ENCODE results near the gene LRRK2. TPM values are rescaled to one million over a fixed set of nuclear protein-coding genes. Genes with fewer than 3 reads are reported as not detected.
"Not testable (repeated sequence)": the region's sequence is repeated elsewhere in the genome, so short reads cannot be mapped to it uniquely, and the experiment has no call there.

Gene LRRK2
- polyA plus RNA-seq, 4 donors, result 27.7 to 32.6 (median 31.3) TPM

DNA sequence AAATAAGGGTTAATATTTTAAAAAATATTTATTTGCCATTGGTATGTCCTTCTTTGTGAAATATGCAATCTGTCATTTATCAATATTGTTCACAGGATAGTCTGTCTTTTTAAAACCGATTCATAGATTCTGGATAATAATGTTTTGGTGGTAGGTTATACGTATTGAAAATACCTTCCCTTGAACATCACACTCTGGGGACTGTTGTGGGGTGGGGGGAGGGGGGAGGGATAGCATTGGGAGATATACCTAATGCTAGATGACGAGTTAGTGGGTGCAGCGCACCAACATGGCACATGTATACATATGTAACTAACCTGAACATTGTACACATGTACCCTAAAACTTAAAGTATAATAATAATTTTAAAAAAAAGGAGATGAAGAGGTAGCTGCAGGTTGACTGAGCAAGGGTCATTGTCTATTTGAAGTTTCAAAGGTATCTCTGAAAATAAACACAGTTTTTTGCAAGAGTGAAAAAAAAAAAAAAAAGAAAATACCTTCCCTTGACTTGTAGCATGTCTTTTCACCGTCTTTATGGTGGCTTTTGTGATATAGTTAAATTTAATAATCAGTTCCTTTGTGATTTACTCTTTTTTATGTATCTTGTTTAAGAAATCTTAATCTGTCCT lies 19.8 kb downstream of the LRRK2 start:
- not testable (repeated sequence) for DNase-seq (ENCODE audit: low read depth in 4 of 4, low spot score in 2 of 4)

DNA sequence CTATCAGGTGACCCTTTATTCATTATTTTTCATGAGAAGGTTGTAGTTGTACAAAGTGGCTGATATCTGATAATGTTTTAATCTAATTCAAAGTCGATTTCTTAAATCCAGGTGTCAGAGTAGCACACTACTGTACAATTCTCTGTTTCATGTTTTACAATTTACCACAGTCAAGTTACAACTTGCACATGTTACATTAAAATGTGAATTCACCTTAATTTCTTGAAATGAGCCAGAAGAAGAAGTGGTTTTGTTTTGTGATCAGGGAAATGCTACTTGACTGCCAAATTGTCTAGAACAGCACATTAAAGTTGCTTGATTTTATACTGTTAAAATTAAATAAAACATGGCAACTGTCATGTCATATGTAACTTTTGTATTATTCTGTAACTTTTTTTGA lies 23.2 kb downstream of the LRRK2 start:
- DNase-seq (ENCODE audit: low read depth in 4 of 4, low spot score in 2 of 4), result no peak

DNA sequence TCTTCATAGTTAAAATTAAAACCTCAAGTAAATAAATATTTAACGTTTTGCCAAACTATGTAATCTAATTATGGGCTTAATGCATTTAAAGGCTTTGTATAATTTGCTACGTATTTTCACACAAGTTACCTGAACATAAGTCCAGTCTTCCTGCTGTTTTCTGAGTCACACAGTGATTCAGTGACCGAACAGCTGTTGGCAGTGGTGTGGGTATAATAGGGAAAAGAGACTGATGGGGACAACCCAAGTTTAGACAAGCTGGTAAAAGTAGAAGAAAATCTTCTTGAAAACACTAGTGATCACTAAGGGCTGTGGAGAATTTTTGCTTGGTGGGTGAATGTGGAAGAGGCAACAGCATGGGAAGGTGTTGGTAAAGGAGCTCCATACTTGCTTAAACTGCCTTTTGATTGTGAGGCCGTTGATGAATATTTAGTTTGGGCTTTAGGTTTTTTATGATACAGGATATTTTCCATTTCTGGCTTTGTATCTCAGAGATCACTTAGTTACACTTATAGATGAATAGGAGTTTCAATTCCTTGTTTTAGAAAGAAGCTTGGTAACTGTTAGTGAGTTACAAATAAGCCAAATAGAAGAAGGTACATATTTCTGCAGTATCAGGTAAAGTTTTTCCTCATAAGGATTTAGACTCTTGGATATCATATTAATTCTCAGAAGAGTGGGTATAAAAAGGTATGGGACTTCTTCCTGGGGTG lies 23.9 kb downstream of the LRRK2 start:
- DNase-seq (ENCODE audit: low read depth in 4 of 4, low spot score in 2 of 4), result no peak

DNA sequence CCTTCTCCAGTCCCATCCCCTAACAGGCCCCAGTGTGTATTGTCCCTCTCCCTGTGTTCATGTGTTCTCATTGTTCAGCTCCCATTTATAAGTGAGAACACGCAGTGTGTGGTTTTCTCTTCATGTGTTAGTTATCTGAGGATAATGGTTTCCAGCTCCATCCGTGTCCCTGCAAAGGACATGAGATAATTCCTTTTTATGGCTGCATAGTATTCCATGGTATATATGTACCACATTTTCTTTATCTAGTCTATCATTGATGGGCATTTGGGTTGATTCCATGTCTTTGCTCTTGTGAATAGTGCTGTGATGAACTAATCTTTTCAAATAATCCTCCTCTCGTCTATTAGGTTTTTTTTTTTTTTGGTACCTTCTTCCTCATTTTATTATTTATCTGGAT lies 25.9 kb downstream of the LRRK2 start:
- not testable (repeated sequence) for DNase-seq (ENCODE audit: low read depth in 4 of 4, low spot score in 2 of 4)

DNA sequence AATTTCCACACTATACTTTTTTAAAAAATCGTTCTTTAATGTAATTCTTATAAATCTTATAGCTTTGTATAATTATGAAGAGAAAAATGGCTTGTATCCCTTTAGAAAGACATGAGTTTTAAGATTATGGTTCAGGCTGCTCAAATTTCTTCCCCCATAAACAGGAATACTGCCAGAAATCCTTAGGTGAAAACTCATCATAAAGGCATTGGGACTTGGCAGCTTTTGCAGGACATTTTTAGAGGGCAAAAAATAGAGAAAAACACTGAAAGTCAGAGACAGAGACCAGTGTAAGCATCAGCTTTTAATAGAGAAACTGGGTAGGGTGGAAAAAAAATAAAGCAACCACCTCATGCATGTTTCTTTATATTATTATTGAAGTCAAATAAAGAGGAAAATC lies 29.1 kb downstream of the LRRK2 start:
- no peak for DNase-seq (ENCODE audit: low read depth in 4 of 4, low spot score in 2 of 4)

DNA sequence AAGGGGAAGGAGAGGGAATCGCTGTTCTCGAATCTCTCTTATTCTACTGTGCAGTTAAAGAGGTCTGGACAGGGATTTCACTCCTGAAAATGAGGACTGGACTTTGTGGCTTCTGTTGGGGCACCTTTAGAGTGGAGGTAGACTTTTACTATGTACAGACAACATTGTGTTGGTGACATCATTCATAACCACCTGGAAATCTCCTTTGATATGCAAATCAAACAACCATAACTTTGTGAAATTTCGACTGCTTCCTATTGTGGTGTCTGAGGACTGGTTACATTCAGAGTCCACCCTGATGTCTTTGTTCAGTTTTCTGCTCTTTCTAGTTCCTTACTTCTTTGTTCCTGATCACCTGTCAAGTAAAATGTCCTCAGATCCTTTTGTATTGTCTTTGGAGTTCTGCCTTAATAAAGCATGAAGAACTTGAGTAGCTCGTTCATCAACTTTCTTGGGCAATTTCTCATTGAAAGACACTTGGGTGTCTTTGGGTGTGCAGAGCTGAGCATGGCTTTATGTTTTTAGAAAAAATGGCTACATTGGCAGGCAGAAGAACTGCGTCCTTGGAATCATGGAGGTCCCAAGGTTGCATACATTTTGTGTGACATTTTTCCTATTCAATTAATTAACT lies 29.8 kb downstream of the LRRK2 start:
- no peak for DNase-seq (ENCODE audit: low read depth in 4 of 4, low spot score in 2 of 4)

DNA sequence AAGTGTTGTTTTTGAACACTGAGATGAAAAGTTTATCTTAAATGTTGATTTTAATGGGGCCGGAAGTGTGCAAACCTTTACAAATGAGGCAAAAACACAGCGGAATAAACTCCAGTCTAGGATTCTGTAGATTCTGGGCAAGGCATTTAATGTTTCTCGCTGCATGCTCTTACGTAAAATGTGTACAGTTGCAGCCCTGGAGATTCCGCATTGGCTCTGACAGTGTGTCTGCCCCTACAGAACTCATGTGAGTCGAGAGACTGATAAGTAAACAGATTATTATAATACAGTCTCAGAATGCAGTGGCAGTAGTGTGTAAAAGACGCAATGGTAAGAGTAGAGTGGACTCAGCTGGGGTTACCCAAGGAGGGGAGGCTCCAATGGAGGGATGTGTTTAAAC lies 33.6 kb downstream of the LRRK2 start:
- DNase-seq (ENCODE audit: low read depth in 4 of 4, low spot score in 2 of 4), result no peak

DNA sequence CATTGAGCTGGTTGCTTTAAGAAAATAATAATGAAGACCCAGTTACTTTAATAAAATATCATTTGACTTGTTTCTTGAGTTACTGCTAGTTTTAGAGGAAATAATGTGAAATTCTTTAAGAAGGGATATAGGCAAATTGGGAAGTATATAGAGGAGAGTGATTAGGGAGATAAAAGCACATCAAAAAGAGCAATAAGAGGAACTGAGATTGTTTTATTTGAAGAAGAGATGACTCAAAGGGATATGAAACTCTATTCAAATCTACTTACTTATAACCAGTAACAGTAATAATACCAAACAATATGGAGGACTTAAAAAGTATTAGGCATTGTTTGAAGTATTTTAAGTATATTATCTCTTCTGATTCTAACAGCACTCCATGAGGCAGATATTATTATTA lies 37.1 kb downstream of the LRRK2 start:
- no peak for DNase-seq (ENCODE audit: low read depth in 4 of 4, low spot score in 2 of 4)

DNA sequence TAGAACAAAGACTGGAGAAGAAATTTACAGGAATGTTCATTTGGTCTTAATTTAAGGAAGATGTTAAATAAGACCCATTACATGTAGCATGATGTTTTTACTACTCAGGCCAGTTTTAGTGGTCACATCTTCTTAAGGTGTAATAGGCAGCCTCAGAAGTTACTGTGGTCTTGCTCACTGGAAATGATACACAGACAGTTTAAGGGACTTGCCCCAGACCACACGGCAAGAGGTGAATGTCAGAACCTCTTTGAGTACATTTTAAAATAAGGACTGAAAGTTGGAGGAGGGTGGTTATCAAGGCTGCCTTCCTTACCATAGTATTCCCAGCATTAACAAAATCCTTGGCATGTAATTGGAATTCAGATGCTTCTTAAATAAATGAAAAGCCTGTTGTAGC lies 37.9 kb downstream of the LRRK2 start:
- DNase-seq (ENCODE audit: low read depth in 4 of 4, low spot score in 2 of 4), result no peak

DNA sequence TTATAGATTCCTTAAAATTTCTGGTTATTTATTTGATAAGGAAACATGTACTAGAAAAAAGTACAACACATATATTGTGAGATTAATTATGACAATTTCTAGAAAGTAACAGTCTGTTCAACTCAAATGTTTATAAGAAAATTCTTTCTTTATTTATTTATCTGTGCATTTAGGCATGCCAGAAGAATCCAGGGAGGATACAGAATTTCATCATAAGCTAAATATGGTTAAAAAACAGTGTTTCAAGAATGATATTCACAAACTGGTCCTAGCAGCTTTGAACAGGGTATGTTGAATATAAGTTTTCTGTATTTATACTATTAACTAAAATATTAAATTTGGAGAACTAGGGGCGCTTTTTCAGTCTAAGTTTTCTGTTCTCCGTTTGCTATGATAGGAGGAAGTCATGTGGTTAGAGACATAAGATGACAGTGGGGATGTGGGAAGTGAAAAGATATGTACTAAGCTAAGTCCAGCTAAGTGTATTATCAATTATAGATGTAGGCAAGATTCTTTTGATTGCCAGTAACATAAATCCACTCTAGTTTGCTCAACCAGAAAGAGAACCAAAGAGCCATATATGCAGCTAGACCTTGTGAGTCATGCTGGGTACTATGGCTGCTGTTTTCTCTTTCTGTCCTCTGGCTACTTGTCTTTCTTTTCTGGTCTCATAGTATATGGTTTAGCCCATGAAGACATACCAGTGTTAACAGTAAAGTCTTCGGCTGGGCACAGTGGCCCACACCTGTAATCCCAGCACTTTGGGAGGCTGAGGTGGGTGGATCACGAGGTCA lies 39.0 kb downstream of the LRRK2 start:
- no peak for DNase-seq (ENCODE audit: low read depth in 4 of 4, low spot score in 2 of 4)

DNA sequence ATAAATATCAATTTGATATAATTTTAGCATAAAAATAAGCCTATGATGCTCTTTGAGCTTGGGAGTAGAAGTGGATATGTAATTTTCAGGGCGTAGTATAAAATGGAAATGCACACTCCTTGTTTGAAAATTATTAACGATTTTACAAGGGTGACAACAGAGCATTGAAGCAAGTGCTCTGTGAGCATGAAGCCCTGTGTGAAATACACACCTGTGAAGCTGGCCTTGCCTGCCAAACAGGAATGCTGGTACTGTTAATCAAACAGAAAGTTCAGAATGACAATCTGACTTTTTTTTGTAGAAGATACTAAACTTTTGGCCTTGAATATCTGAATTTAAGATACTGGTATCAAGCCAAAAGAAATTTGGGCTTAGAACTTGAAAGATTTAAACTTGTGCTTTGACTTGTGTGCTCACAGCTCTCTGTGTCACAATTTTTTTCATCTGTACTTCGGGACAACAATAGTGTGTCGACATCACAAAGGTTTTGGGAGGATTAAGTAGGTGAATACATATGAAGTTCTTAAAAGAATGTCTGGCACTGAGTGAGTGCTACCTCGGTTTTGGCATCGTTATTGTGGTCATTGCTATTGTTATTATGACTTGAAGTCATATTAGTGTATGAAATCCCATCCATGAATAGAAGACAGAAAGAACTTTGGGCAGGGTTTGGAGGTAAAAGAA lies 47.3 kb downstream of the LRRK2 start:
- DNase-seq (ENCODE audit: low read depth in 4 of 4, low spot score in 2 of 4), result no peak

DNA sequence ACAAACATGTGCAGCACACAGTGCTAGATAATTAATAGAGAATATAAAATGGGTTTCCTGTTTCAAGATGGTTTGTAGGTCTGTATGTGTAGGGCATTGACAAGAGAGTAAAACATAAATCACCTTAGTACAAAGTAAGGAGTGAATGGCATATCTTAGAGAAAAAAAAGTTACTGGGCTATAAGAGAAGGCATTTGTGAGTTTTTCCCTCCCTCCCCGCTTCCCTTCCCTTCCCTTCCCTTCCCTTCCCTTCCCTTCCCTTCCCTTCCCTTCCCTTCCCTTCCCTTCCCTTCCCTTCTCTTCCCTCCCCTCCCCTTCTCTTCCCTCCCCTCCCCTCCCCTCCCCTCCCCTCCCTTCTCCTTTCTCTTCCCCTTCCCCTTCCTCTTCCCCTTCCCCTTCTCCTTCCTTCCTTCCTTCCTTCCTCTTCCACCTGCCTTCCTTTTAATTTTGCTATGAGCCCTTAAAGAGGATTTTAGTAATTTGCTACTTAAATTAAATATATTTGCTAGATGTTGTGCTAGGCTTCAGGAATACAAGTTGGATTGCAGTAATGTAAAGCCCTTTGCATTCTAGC lies 57.1 kb downstream of the LRRK2 start:
- no peak for DNase-seq (ENCODE audit: low read depth in 4 of 4, low spot score in 2 of 4)

DNA sequence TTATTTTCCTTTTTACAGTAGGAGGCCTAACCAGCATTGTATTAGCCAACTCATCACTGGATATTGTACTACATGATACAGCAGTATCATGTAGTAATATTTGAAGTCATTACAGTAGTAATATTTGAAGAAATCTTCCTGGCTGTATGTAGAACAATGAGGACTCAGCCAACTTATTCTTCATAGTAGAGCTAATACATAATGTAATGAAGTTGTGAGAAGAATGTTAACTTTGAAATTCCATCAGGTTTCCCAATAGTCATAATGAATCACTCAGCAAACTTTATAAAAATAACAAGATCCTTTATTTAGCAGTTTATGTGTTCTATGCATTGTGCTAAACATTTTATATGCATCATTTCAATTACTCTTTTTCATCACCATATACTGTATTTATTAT lies 61.8 kb downstream of the LRRK2 start:
- no peak for DNase-seq (ENCODE audit: low read depth in 4 of 4, low spot score in 2 of 4)

DNA sequence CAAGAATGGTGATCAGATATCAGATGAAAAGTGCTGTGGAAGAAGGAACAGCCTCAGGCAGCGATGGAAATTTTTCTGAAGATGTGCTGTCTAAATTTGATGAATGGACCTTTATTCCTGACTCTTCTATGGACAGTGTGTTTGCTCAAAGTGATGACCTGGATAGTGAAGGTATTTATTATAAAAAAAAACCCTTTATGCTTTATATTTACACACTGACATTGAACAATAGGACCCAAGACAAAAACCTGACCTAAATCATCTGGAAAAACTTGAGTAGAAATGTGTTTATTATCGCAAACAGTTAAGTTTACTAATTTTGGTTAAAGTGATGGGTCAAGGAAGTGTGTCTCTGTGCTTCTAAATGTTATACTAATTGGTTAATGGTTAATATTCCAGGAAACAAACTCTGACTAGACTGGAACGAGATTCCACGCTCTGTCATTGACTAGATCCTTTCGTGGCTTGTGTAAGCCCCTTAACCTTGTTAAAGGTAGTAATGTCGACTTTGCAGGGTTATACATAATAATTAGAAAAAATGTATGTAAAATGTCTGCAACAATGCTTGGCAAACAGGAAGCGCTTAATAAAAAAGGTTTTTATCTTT lies 62.7 kb downstream of the LRRK2 start:
- no peak for DNase-seq (ENCODE audit: low read depth in 4 of 4, low spot score in 2 of 4)

DNA sequence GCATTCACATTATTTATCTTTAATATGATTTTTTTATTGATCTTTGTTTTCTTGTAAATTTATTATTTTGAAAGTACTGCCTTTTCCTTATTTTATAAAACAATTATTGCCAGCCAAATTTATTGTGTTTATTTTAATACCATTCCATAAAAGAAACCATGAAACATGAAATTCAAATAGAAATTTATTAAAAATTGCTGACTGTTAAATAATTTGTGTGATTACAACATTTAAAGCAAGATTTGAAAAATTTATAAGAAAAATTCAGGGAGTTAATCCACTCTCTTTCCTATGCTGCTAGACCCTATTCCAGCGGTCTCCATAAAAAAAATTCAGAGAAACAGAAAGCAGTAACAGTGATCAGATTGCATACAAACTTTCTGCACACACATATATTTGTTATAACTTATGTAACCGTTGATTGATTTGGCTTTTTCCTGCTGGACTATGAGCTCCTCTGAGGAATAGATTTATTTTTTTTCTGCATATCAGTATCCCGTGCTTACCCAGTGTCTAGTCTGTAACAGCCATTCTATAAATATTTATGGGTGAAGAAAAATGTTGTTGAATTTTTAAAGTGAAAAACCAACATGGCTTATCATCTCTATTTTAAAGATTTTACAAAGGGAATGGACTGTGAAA lies 68.1 kb downstream of the LRRK2 start:
- no peak for DNase-seq (ENCODE audit: low read depth in 4 of 4, low spot score in 2 of 4)

DNA sequence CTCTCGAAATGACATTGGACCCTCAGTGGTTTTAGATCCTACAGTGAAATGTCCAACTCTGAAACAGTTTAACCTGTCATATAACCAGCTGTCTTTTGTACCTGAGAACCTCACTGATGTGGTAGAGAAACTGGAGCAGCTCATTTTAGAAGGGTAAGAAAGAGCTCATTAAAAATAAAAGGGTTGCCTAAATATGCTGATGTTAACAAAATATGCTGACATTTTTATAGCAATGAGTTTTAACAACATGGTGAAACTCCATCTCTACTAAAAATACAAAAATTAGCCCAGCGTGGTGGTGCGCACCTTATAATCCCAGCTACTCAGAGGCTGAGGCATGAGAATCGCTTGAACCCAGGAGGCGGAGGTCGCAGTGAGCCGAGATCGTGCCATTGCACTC lies 73.5 kb downstream of the LRRK2 start:
- DNase-seq (ENCODE audit: low read depth in 4 of 4, low spot score in 2 of 4), result no peak

DNA sequence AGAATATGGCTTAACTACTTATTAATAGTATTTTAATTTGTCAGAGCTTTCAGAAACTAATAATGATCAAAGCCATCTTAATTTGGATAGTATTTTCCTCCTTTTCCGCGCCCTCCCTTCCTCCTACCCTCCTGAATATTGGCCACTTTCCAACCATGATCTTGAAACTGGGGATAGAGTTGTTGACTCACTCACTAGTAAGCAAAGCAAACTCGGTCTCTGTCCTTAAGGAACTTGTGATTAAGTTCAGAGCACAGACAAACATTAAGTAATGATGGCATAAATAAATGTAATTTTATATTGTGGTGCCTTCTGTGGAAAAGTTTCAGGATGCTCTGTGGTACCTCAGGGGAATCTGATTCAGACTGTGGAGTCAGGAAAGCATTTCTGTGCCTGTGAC lies 75.7 kb downstream of the LRRK2 start:
- DNase-seq (ENCODE audit: low read depth in 4 of 4, low spot score in 2 of 4), result no peak

DNA sequence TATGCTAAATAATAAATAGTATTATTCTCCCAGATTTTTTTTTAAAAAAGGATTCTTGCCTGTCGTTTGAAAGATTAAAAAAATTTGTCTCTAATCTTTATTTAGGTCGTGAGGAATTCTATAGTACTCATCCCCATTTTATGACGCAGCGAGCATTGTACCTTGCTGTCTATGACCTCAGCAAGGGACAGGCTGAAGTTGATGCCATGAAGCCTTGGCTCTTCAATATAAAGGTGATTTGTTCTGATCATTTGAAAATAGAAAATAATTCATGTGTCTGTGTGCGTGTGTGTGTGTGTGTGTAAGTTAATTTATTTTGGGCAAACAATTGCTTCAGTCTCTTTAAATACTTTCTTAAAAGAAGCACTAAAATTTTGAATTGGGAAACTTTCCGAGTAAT lies 84.2 kb downstream of the LRRK2 start:
- no peak for DNase-seq (ENCODE audit: low read depth in 4 of 4, low spot score in 2 of 4)

DNA sequence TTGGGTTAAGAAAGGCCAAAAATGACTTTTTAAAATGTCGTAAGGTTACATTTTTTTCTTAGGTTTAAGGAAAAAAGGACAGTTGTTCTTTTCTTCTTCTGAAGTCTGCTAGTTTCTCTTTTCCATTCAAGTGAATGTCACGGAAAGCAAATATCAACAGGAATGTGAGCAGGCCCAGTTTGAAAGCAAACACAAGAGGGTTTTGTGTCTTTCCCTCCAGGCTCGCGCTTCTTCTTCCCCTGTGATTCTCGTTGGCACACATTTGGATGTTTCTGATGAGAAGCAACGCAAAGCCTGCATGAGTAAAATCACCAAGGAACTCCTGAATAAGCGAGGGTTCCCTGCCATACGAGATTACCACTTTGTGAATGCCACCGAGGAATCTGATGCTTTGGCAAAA lies 85.4 kb downstream of the LRRK2 start:
- DNase-seq (ENCODE audit: low read depth in 4 of 4, low spot score in 2 of 4), result no peak

DNA sequence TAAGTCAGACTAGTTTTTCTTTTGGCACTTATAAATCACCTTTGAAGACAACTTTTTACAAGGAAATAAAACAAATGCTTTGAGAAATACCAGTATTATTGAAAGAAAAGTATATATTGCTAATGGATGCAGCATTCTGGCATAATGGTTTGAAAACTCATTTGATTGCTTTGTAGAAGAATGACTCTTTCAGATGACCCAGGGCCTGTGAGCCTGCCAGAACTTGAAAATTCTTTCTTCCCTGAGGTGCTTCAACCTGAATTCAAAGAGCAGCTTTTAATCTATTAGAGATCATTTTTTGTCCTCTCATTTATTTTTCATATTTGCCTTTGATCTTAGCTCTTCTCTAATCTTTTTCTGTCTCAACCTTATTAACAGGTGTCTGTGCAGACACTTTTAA lies 87.4 kb downstream of the LRRK2 start:
- no peak for DNase-seq (ENCODE audit: low read depth in 4 of 4, low spot score in 2 of 4)
